DND-41 (cell line): Measurements from ENCODE around the gene PTPRD.

ENCODE experiments used
- ATAC-seq: fragments of 200-7000 bp; cut with Tn5 transposase; 3 replicates; pipeline ENCODE4 v1.9.1; 2021; ENCODE audit warnings: low read depth; ENCODE audit not compliant: insufficient read depth
- DNase-seq: peaks from one replicate; pipeline ENCODE4 v3.0.0-alpha.2; 2020
- H2AFZ ChIP-seq: 2 replicates; pipeline ENCODE4 v1.6.0; 2012; ENCODE audit warnings: low read depth, low read length
- H3K27ac ChIP-seq: 2 replicates; pipeline ENCODE4 v1.5.1; 2012; ENCODE audit warnings: low read length, inconsistent platforms
- H3K27me3 ChIP-seq: fragments of 200-600 bp; sonication (generic); 2 replicates; pipeline ENCODE4 v1.6.0; 2012; ENCODE audit warnings: low read length, mild to moderate bottlenecking, inconsistent platforms; ENCODE audit not compliant: insufficient read depth, poor library complexity
- H3K36me3 ChIP-seq: 2 replicates; pipeline ENCODE4 v1.5.1; 2012; ENCODE audit warnings: low read length, inconsistent platforms; ENCODE audit not compliant: insufficient read depth
- H3K4me1 ChIP-seq: 2 replicates; pipeline ENCODE4 v1.5.1; 2012; ENCODE audit warnings: mild to moderate bottlenecking, low read length; ENCODE audit not compliant: insufficient read depth
- H3K4me2 ChIP-seq: 2 replicates; pipeline ENCODE4 v1.6.0; 2012; ENCODE audit warnings: mild to moderate bottlenecking, moderate library complexity, low read length, inconsistent platforms; ENCODE audit not compliant: insufficient read depth
- H3K4me3 ChIP-seq, 2 experiments: fragments of 200-600 bp in 1 of 2; shearing (Covaris generic) in 1 of 2; 2 replicates each; pipeline ENCODE4 v1.5.1; 2012 to 2016; ENCODE audit warnings: inconsistent platforms in 2 of 2, low read length in 2 of 2, mild to moderate bottlenecking in 2 of 2, low read depth in 1 of 2, moderate library complexity in 1 of 2
- H3K79me2 ChIP-seq: 2 replicates; pipeline ENCODE4 v1.6.0; 2012; ENCODE audit warnings: low read length, inconsistent platforms; ENCODE audit not compliant: insufficient read depth
- H3K9ac ChIP-seq: 2 replicates; pipeline ENCODE4 v1.6.0; 2012; ENCODE audit warnings: low read depth, mild to moderate bottlenecking, inconsistent platforms, low read length, moderate library complexity
- H3K9me3 ChIP-seq: 2 replicates; pipeline ENCODE4 v1.5.1; 2012; ENCODE audit warnings: low read length, moderate library complexity, mild to moderate bottlenecking, inconsistent platforms; ENCODE audit not compliant: insufficient read depth, severe bottlenecking
- H4K20me1 ChIP-seq: 2 replicates; pipeline ENCODE4 v1.6.0; 2012; ENCODE audit warnings: low read length; ENCODE audit not compliant: insufficient read depth
- EZH2 ChIP-seq: IDR thresholded peaks from 3 replicates; pipeline ENCODE4 v1.6.1; 2012; ENCODE audit warnings: borderline replicate concordance, low read depth, mild to moderate bottlenecking, moderate library complexity, low read length, inconsistent platforms; ENCODE audit not compliant: severe bottlenecking
- TF ChIP-seq, protein P1 (sequence below): IDR thresholded peaks from 2 replicates; pipeline ENCODE4 v1.5.1; 2012; ENCODE audit warnings: borderline replicate concordance, low read length, moderate library complexity, mild to moderate bottlenecking; ENCODE audit not compliant: poor library complexity, severe bottlenecking; ENCODE audit errors: extremely low read depth

Gene PTPRD

DNA sequence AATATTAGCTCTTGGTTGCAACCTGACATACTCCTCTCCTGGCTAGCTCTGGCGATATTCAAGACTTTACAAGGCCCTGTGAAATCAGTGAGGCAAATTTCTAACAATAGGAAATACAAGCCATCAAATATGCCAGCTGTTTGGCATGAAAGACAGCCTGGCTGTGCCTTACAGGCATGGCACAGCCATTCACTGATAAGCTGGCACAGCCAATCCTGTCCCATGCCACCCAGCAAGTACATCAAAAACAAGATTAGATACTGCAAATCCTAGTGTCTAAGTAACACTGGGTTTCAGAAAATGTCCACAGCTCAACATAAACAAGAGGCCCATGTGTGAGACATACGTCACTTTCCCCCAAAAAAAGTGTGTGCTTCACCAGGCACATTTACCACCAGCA, 1767.4 kb downstream of the PTPRD start:
- Histone ChIP-seq H3K9me3 (no peaks in the 10 kb centered on the region), H3K27ac (no peak overlapping the region), H3K4me2 (no peak overlapping the region), H3K79me2 (no peaks in the 10 kb centered on the region), H3K27me3 (no peaks in the 10 kb centered on the region), H3K9ac (no peak overlapping the region), H3K4me3 (no peak overlapping the region), H3K36me3 (no peaks in the 10 kb centered on the region), H2AFZ (no peak overlapping the region), H3K4me1 (no peaks in the 10 kb centered on the region), H4K20me1 (no peaks in the 10 kb centered on the region)
- no peak for DNase-seq
- no peak for ATAC-seq
- TF ChIP-seq, protein P1, sequence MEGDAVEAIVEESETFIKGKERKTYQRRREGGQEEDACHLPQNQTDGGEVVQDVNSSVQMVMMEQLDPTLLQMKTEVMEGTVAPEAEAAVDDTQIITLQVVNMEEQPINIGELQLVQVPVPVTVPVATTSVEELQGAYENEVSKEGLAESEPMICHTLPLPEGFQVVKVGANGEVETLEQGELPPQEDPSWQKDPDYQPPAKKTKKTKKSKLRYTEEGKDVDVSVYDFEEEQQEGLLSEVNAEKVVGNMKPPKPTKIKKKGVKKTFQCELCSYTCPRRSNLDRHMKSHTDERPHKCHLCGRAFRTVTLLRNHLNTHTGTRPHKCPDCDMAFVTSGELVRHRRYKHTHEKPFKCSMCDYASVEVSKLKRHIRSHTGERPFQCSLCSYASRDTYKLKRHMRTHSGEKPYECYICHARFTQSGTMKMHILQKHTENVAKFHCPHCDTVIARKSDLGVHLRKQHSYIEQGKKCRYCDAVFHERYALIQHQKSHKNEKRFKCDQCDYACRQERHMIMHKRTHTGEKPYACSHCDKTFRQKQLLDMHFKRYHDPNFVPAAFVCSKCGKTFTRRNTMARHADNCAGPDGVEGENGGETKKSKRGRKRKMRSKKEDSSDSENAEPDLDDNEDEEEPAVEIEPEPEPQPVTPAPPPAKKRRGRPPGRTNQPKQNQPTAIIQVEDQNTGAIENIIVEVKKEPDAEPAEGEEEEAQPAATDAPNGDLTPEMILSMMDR, result no peak
- no peak for TF ChIP-seq EZH2

DNA sequence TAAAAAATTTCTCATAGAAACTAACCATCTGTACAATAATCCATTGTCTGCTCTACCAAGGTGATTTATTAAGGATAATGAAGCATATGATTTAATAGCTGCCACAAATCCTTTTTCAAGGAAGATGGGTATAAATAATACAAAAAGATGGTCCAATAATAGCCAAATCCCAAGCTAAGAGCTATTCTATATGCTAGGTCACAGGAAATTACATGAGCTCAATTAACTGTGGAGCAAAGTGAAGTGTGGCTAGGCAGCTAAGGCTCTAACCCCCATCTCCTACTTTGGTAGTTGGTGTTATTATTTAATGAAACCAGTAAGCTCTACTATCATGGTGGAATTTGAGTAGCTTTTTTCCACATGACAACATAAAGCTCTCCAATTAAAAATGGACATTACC, 1768.3 kb downstream of the PTPRD start:
- H2AFZ ChIP-seq, result no peak overlapping the region
- no peak for TF ChIP-seq EZH2
- TF ChIP-seq, protein P1, result no peak
- no peaks in the 10 kb centered on the region for H3K9me3 ChIP-seq
- H3K27me3 ChIP-seq, result no peaks in the 10 kb centered on the region
- no peaks in the 10 kb centered on the region for H4K20me1 ChIP-seq
- no peaks in the 10 kb centered on the region for H3K79me2 ChIP-seq
- no peak for DNase-seq
- no peaks in the 10 kb centered on the region for H3K36me3 ChIP-seq
- H3K4me1 ChIP-seq, result no peaks in the 10 kb centered on the region
- no peak overlapping the region for H3K27ac ChIP-seq
- H3K9ac ChIP-seq, result no peak overlapping the region
- no peak for ATAC-seq
- no peak overlapping the region for H3K4me3 ChIP-seq
- H3K4me2 ChIP-seq, result no peak overlapping the region

DNA sequence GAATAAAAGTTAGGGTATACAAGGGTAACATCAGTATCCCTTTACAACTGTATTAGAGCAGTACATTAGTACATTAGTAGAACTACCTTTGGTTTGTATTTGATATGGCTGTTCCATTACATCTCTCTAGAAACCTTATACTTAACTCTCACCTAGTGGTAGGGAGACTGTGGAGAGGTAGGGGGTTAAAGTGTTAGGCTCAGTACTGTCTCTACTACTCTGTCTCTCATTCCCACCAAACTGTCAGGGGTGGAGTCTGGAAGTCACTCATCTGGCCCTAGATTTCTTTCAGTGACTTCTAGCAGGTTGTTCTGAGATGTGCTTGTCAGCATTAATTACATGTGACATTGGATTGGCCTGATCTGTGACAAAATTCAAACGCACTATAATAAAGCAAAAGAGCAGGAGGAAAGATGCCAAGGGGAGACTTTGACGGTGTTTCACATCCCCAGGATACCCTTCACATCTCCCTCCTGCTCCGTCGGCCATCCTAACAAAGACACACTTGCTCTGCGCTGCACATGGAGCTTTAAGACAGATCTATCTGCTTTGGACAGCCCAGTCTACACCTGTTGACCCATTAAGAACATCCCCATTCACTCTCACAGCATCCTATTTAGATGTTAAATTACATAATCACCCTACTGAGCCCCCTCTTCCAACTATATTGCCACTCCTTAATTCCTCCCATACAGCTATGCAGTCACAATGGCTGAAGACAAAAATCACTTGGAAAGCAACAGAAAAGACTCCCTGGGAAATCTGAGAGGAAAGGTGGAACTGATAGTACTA, 1770.2 kb downstream of the PTPRD start:
- TF ChIP-seq EZH2, result no peak
- TF ChIP-seq, protein P1, result no peak
- Histone ChIP-seq H3K27ac (no peak overlapping the region), H3K36me3 (no peaks in the 10 kb centered on the region), H3K9ac (no peak overlapping the region), H3K27me3 (no peaks in the 10 kb centered on the region), H3K79me2 (no peaks in the 10 kb centered on the region), H3K9me3 (no peaks in the 10 kb centered on the region), H2AFZ (no peak overlapping the region), H3K4me2 (no peak overlapping the region), H3K4me3 (no peak overlapping the region), H4K20me1 (no peaks in the 10 kb centered on the region), H3K4me1 (no peaks in the 10 kb centered on the region)
- ATAC-seq (no peak), DNase-seq (no peak)

DNA sequence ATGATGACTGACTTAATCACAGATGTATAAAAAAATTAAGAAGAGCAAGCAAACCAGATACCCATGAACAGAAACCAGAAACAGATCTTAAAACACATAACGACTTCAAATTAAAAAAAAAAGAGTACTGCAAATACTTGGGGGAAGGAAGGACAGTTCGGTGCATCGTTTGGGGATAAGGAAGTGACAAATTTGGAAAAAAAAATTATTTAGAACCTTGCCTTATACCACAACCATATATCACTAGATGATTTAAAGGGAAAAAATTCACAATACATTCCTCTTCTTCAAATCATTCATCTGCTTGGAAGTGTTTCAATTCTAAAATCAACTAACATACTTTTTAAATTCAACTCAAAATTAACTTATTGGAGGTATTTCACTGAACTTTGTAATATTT, 1774.7 kb downstream of the PTPRD start:
- H3K27me3 ChIP-seq, result no peaks in the 10 kb centered on the region
- H3K27ac ChIP-seq, result no peak overlapping the region
- ATAC-seq (no peak), DNase-seq (no peak)
- H3K4me2 ChIP-seq, result no peak overlapping the region
- no peak overlapping the region for H3K4me3 ChIP-seq
- no peaks in the 10 kb centered on the region for H3K79me2 ChIP-seq
- no peaks in the 10 kb centered on the region for H3K9me3 ChIP-seq
- H3K4me1 ChIP-seq, result no peaks in the 10 kb centered on the region
- no peaks in the 10 kb centered on the region for H3K36me3 ChIP-seq
- no peak overlapping the region for H2AFZ ChIP-seq
- TF ChIP-seq EZH2, result no peak
- TF ChIP-seq, protein P1, result no peak
- no peaks in the 10 kb centered on the region for H4K20me1 ChIP-seq
- H3K9ac ChIP-seq, result no peak overlapping the region
